BLaER1 (cell line): ENCODE measurements around the gene CCT8.
A peak's percentile ranks its signal among the peaks of the same experiment; 100 is the strongest.
"Not testable (repeated sequence)": the region's sequence is repeated elsewhere in the genome, so short reads cannot be mapped to it uniquely, and the experiment has no call there.

Experiments used
- H3K27ac ChIP-seq: shearing (Covaris generic); formaldehyde crosslinking; 2 replicates; pipeline ENCODE4 v1.8.1; 2022
- H3K27me3 ChIP-seq: shearing (Covaris generic); formaldehyde crosslinking; 2 replicates; pipeline ENCODE4 v1.8.1; 2022
- H3K36me3 ChIP-seq: shearing (Covaris generic); formaldehyde crosslinking; 2 replicates; pipeline ENCODE4 v1.8.1; 2022
- H3K4me1 ChIP-seq: shearing (Covaris generic); formaldehyde crosslinking; 2 replicates; pipeline ENCODE4 v1.8.1; 2022
- H3K4me2 ChIP-seq: shearing (Covaris generic); formaldehyde crosslinking; 2 replicates; pipeline ENCODE4 v1.8.1; 2022
- H3K4me3 ChIP-seq: shearing (Covaris generic); formaldehyde crosslinking; 2 replicates; pipeline ENCODE4 v1.8.1; 2022
- H3K9ac ChIP-seq: shearing (Covaris generic); formaldehyde crosslinking; 2 replicates; pipeline ENCODE4 v1.8.1; 2022
- H3K9me3 ChIP-seq: shearing (Covaris generic); formaldehyde crosslinking; 2 replicates; pipeline ENCODE4 v1.8.1; 2022
- H4K20me1 ChIP-seq: shearing (Covaris generic); formaldehyde crosslinking; 2 replicates; pipeline ENCODE4 v1.8.1; 2022
- Cebpa-rat ChIP-seq: shearing (Covaris generic); IDR thresholded peaks from 2 replicates; pipeline ENCODE4 v1.8.1; 2022

The CCT8 gene

DNA sequence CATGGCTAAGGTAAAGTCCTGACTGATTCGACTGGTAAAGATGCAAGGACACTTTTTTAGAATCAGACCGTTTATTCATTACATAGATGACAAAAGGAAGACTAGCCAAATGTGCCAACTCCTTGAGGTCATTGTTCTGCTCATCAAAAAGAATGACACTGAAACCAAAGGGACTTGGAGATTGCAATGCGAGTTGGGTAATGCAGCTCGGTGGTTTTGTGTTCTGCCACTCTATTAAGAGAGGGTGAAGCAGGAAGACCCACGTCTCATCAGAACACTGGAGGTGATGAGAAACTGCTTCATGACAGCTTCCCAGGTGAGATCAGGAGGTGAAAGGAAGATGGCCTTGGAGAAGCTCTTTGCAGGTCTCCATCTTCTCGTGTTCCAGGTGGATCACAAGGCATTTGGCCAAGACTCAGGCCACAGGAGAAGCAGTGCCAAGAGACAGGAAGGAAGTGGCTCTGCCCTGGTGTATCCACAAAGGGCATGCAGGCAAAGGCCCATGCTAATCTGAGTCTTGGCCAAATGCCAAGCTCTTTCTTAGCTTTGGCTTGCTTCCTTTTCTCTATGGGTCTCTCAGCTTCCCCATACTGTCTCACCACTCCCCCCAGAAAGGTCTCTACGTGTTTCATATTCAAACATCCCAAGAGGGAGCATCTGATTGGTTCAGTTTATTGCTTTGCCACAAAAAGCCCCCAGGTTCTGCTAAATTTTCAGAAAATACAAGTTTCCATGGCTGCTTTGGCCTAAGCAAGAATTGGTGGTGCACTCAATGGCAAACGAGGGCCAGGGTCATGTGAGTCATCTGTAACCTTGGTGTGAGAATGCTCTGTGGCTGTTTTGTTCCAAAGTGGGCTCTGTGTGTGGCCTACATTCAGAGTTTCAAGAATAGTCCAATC, 5.7 kb upstream of the CCT8 start:
- Histone ChIP-seq H3K27ac (peak overlapping the region; percentile 63), H3K9ac (no peak overlapping the region), H3K4me1 (peaks cover 68% of the 10 kb centered on the region), H3K4me3 (no peak overlapping the region), H4K20me1 (no peaks in the 10 kb centered on the region), H3K9me3 (no peaks in the 10 kb centered on the region; the same call in 1 of the 2 replicates), H3K4me2 (peak overlapping the region; percentile 70), H3K36me3 (no peaks in the 10 kb centered on the region), H3K27me3 (no peaks in the 10 kb centered on the region)
- no peak for TF ChIP-seq Cebpa-rat

DNA sequence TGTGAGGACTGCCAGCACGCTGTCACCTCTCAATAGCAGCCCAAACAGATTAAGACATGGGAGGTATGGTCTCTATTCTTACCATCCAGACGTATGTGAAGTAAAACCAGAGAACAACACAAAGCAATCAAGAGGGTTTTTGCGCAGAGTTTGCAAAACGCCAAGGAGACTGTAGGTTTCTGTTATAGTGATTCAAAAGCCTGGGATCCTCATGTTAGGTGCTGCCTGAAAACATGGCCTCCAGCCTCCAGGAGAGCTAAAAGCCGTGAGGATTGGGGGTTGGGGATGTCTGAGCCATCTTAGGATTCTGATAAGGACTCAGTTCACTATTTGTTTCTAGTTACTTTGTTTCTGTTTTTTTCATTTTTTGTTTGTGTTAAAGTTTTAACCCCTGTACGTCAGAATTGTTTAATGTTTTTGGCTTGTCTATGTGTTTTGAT, 4.2 kb upstream of the CCT8 start:
- Histone ChIP-seq H4K20me1 (peaks cover 7% of the 10 kb centered on the region), H3K9ac (peak overlapping the region; percentile 79), H3K27me3 (no peaks in the 10 kb centered on the region), H3K27ac (peak overlapping the region; percentile 84), H3K36me3 (no peaks in the 10 kb centered on the region), H3K4me2 (peak overlapping the region; percentile 75), H3K9me3 (no peaks in the 10 kb centered on the region; the same call in 1 of the 2 replicates), H3K4me3 (peak overlapping the region; percentile 68), H3K4me1 (peaks cover 71% of the 10 kb centered on the region)
- TF ChIP-seq Cebpa-rat = no peak

DNA sequence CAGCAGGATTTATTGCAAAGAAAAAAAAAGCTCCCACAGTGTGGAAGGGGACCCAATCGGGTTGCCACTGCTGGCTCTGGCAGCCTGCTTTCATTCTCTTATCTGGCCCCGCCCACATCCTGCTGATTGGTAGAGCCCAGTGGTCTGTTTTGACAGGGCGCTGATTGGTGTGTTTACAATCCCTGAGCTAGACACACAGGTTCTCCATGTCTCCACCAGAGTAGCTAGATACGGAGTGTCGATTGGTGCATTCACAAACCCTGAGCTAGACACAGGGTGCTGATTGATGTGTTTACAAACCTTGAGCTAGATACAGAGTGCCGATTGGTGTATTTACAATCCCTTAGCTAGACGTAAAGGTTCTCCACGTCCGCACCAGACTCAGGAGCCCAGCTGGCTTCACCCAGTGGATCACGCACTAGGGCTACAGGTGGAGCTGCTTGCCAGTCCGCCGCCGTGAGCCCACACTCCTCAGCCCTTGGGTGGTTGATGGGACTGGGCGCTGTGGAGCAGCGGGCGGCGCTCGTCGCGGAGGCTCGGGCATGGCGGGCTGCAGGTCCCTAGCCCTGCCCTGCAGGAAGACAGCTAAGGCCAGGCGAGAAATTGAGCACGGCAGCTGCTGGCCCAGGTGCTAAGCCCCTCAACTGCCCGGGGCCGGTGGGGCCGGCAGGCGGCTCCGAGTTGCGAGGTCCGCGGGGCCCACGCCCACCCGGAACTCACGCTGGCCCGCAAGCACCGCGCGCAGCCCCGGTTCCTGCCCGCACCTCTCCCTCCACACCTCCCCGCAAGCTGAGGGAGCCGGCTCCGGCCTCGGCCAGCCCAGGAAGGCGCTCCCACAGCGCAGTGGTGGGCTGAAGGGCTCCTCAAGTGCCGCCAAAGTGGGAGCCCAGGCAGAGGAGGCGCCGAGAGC, 3.5 kb upstream of the CCT8 start:
- not testable (repeated sequence) for H3K9me3 ChIP-seq, H3K36me3 ChIP-seq, H3K27me3 ChIP-seq
- Histone ChIP-seq H3K4me2 (peak overlapping the region; percentile 75), H3K4me1 (peaks cover 77% of the 10 kb centered on the region), H3K4me3 (peak overlapping the region; percentile 68), H3K9ac (peak overlapping the region; percentile 79), H3K27ac (peak overlapping the region; percentile 84), H4K20me1 (peaks cover 14% of the 10 kb centered on the region)

DNA sequence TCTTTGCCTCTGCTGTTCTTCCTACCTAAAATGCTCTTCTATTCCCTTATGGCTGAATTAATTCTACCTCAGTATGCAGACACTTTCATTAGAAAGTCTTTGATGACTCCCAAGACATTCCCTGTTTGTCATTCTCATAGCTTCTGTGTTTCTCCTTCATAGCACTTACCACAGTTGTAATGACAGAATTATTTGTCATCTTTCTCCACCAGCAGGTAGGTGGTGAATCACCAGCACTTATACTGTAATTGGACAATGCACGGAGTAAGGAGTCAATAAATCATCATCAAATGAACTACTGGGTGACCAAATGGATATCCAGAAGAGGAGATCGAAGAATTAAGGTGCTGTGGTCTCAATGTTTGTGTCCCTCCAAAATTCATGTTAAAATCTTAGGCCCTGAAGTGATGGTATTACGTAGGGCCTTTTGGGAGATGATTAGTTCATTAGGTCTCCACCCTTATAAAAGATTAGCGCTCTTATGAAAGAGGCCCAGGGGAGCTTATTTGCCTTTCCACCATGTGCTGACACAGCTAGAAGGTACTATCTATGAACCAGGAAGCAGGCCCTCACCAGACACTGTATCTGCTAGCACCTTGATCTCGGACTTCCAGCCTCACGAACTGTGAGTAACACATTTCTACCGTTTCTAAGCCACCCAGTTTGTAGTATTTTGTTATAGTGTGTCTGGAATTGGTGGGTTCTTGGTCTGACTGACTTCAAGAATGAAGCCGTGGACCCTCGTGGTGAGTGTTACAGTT, 2.4 kb upstream of the CCT8 start:
- Histone ChIP-seq H3K4me2 (peak overlapping the region; percentile 75), H3K9ac (peak overlapping the region; percentile 40; the same call in 1 of the 2 replicates)

DNA sequence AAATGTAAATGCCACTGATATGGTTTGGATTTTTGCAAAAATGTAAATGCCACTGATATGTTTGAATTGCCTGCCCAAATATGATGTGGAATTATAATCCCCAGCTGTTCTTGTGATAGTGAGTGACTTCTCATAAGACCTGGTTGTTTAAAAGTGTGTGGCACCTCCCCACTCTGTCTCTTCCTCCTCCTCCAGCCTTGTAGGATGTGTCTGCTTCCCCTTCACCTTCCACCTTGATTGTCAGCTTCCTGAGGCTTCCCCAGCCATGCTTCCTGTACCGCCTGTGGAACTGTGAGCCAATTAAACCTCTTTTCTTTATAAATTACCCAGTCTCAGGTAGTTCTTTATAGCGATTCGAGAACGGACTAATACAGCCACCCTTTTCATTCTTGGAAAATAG, 1.3 kb upstream of the CCT8 start:
- Histone ChIP-seq H3K27me3 (no peaks in the 10 kb centered on the region), H3K4me1 (peaks cover 72% of the 10 kb centered on the region), H4K20me1 (peaks cover 36% of the 10 kb centered on the region), H3K4me3 (no peak overlapping the region), H3K36me3 (peaks cover 14% of the 10 kb centered on the region; the same call in 1 of the 2 replicates), H3K27ac (no peak overlapping the region), H3K9ac (no peak overlapping the region), H3K4me2 (peak overlapping the region; percentile 10; the same call in 1 of the 2 replicates), H3K9me3 (no peaks in the 10 kb centered on the region; the same call in 1 of the 2 replicates)
- TF ChIP-seq Cebpa-rat = no peak

More for the DNA sequence above, 2.4 kb upstream of the CCT8 start:
- peaks cover 25% of the 10 kb centered on the region for H4K20me1 ChIP-seq
- H3K9me3 ChIP-seq = no peaks in the 10 kb centered on the region; the same call in 1 of the 2 replicates
- TF ChIP-seq Cebpa-rat = no peak
- peaks cover 9% of the 10 kb centered on the region; the same call in 1 of the 2 replicates for H3K36me3 ChIP-seq
- peak overlapping the region; percentile 68; the same call in 1 of the 2 replicates for H3K4me3 ChIP-seq
- no peaks in the 10 kb centered on the region for H3K27me3 ChIP-seq
- peaks cover 80% of the 10 kb centered on the region for H3K4me1 ChIP-seq
- H3K27ac ChIP-seq = peak overlapping the region; percentile 69

DNA sequence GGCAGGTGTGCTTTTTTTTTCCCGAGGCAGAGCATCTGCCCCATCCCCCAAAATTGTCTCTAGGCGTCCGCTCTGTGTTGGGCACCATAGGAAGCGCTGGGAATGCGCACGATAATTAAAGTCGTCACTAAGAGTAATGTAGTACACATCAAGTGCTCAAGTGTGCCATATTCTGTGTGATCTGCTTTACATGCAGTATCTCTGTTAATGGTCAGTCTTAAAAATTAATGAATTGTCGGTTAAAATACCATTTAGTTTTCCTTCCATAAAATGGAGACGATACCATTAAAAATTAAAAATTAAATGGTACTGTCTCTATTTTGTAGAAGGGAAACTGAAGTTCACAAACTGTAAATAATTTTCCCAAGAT, 544 bp upstream of the CCT8 start:
- peaks cover 64% of the 10 kb centered on the region for H3K4me1 ChIP-seq
- TF ChIP-seq Cebpa-rat = no peak
- H4K20me1 ChIP-seq = peaks cover 44% of the 10 kb centered on the region
- H3K4me2 ChIP-seq = peak overlapping the region; percentile 87
- H3K27me3 ChIP-seq = no peaks in the 10 kb centered on the region
- no peaks in the 10 kb centered on the region; the same call in 1 of the 2 replicates for H3K9me3 ChIP-seq
- H3K4me3 ChIP-seq = peak overlapping the region; percentile 98
- peaks cover 20% of the 10 kb centered on the region; the same call in 1 of the 2 replicates for H3K36me3 ChIP-seq
- H3K27ac ChIP-seq = peak overlapping the region; percentile 99
- H3K9ac ChIP-seq = peak overlapping the region; percentile 99

DNA sequence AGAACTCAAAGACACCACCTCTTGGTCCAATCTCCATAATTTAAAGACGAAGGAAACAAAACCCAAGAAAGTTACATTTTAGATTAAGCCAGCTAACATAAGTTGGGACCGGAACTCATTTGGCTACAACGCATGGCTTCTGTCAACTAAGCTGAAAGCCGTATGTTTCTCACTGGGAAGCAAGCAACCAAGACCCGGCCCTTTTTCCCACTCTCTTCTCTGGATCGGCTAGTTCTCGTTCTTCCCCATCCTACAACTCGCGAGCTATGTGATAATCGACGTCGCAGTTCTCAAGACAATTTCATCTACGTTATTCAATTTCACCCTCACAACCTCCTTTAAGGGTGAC, 601 bp downstream of the CCT8 start:
- H4K20me1 ChIP-seq = peaks cover 55% of the 10 kb centered on the region
- H3K4me2 ChIP-seq = peak overlapping the region; percentile 87
- peak overlapping the region; percentile 99 for H3K27ac ChIP-seq
- peak overlapping the region; percentile 98 for H3K4me3 ChIP-seq
- H3K4me1 ChIP-seq = peaks cover 56% of the 10 kb centered on the region
- peak overlapping the region; percentile 99 for H3K9ac ChIP-seq
- peaks cover 30% of the 10 kb centered on the region for H3K36me3 ChIP-seq
- TF ChIP-seq Cebpa-rat = no peak
- H3K9me3 ChIP-seq = no peaks in the 10 kb centered on the region; the same call in 1 of the 2 replicates
- H3K27me3 ChIP-seq = no peaks in the 10 kb centered on the region

DNA sequence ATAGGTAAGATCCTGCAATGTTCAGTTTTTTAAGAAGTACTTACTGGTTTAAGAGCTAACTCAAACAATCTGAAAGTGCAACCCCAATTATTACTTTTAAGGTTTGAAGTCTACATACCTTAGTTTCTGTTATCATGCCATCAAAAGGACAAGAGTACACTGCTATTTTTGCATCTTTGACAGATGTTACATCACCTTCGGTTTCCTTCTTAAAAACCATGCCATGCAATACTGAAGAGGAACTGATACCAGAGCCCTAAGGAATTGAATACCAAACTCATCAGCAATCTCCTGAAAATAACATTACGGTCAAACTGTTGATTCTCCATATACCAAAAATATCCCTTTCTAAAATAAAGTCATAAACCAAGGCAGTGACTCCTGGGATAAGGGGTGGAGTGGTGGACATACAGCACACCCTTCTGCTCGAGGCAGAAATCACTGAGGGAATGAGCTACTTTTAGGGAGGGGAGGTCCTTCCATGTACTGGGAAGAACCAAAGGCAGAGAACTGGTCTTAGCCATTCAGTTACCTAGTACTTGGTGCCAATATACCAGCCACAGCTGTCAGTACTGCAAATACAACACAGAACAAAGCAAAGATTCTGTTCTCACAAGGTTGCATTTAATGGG, 8.5 kb downstream of the CCT8 start:
- Histone ChIP-seq H3K4me3 (no peak overlapping the region), H3K27ac (peak overlapping the region; percentile 33; the same call in 1 of the 2 replicates), H3K9me3 (no peaks in the 10 kb centered on the region), H3K9ac (peak overlapping the region; percentile 43; the same call in 1 of the 2 replicates), H4K20me1 (peaks cover 57% of the 10 kb centered on the region), H3K4me1 (peaks cover 14% of the 10 kb centered on the region), H3K36me3 (peaks cover 94% of the 10 kb centered on the region), H3K27me3 (no peaks in the 10 kb centered on the region), H3K4me2 (peak overlapping the region; percentile 53)
- TF ChIP-seq Cebpa-rat = no peak
